Measurements from ENCODE around the gene HOXB9.

HOXB9 gene

GRCh38 chr17:48609759-48610281, 16.3 kb downstream of the HOXB9 start:
- DNase-seq = no peak

DNA sequence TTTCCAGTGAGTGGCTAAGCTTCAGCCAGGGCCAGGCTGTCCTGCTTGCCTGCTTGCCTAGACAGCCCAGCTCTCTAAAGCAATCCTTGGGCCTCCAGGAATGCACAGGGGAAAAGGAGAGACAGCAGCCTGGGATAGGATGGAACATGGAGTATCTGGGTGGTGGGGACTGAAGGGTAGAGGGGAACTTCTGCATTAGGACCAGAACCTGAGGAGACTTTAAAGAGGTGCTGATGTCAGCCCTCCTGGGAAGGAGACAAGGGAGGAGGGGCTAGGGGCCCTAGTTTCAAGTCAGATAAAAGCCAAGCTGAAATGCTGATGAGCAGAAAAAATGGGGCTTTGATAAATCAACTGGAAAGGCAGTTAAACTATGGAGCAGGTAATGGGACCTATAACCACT, 17.1 kb downstream of the HOXB9 start:
- DNase-seq = no peak

DNA sequence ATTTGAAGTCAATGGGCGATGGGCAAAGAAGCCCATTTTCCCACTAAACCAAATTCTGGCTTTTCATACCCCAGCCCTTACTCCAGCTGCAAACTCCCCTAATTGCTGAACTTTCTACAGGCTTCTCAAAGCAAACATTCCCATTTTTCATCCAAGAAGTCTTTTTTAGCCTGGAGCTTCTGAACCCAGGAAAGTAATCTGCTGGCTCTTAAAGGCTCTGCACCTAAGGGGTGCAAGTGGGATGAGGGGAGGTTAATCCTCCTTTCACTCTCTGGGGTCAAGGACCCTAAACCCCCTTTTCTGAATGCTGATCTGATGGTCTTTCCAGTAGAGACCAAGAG, 17.7 kb downstream of the HOXB9 start:
- no peak for DNase-seq

DNA sequence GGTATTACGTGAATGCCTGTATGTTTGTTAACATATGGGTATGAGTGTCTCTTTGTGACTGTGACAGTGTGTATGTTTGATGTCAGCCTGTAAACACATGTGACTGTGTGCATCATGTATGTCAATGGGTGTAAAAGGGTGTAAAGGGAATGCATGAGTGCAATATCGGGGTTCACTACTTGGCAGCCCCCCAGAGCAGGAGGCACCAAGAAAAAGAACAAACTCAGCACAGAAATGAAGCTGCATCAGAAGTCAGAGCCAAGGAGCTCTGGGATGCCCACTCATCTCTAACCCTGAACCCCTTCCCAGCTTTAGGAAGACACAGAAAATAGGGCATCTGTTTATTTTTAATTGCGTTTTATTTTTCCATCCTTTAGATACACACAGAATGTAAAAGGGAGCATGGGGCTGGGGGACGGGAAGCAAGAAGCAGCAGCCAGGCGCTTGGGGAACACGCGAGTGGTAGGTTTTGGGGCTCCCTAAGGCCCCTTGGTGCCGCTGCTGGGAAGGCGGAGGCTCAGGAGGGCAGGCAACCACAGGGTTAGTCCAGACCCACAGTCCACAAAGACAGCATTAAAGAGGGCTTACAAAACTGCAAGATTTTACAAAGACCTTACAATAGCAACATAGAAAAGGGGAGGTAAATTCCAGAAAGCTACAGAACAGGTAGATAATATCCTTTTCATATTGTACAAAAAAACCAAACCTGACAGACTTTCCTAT, 19.1 kb downstream of the HOXB9 start:
- no peak for DNase-seq

GRCh38 chr17:48605991-48606891, 19.9 kb downstream of the HOXB9 start:
- no peak for DNase-seq

- DNase-seq = no peak
Measured at GRCh38 chr17:48605409-48605919, 20.7 kb downstream of the HOXB9 start.

DNA sequence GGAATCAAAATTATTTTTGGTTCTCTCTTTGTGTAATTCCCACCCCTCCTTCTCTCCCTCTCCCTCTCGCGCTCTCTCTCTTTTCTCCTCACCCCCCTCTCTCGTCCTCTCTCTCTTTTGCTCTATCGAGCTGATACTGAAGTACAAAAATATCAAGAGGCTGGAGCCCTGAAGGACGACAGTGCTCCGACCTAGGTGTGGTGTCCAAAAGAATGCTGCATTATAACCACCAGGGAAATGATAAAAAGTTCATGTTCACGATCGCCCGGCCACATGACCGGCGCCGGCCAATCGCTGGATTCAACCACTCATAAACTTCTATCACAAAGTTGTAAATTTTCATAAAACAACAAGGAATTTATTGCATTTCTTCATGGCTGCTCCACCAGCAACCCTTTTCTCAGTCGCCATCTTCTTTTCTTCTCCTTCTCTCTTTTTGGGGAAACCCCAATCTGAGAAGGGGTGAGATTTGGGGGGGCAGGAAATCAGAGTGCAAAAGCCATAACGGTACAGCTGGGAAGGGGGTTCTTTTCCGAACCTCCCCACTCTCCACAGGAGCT, 21.3 kb downstream of the HOXB9 start, which contains the start of gene HOXB6:
Gene HOXB6 (minus strand): TSS at position 217 of the 560 bp plus-strand sequence. CDS start 6,836 bp downstream, outside the sequence.
- DNase-seq = no peak

GRCh38 chr17:48603959-48604769, 22.0 kb downstream of the HOXB9 start:
- no peak for DNase-seq

- DNase-seq = no peak
Measured at GRCh38 chr17:48601539-48602425, 24.4 kb downstream of the HOXB9 start.

GRCh38 chr17:48601207-48601538, 25.0 kb downstream of the HOXB9 start:
- no peak for DNase-seq

- DNase-seq = no peak
Measured at GRCh38 chr17:48600244-48601098, 25.7 kb downstream of the HOXB9 start.

DNA sequence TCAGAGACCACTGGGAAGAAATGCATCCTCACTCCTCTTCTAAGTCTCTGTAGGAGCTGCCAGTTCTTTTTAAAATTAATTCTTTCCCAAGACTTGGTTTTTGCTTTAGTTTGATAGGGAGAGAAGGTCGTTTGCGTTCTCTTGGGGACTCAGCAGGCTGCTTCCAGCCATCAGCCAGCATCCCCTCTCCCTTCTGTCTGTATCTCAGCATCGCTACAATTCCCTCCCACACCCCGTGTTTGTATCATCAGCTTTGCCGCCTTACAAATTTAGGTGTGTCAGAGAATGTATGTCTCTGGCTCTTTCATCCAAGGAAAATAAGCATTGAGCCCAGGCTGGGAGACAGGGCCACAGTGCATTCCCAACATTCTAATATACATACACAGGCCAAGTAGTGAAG, 26.8 kb downstream of the HOXB9 start:
- DNase-seq = no peak

- DNase-seq = no peak
Measured at GRCh38 chr17:48598736-48599135, 27.4 kb downstream of the HOXB9 start.

GRCh38 chr17:48597778-48598631, 28.2 kb downstream of the HOXB9 start:
- peak; percentile 53 for DNase-seq

- no peak for DNase-seq
Measured at GRCh38 chr17:48597528-48597777, 28.7 kb downstream of the HOXB9 start.

DNA sequence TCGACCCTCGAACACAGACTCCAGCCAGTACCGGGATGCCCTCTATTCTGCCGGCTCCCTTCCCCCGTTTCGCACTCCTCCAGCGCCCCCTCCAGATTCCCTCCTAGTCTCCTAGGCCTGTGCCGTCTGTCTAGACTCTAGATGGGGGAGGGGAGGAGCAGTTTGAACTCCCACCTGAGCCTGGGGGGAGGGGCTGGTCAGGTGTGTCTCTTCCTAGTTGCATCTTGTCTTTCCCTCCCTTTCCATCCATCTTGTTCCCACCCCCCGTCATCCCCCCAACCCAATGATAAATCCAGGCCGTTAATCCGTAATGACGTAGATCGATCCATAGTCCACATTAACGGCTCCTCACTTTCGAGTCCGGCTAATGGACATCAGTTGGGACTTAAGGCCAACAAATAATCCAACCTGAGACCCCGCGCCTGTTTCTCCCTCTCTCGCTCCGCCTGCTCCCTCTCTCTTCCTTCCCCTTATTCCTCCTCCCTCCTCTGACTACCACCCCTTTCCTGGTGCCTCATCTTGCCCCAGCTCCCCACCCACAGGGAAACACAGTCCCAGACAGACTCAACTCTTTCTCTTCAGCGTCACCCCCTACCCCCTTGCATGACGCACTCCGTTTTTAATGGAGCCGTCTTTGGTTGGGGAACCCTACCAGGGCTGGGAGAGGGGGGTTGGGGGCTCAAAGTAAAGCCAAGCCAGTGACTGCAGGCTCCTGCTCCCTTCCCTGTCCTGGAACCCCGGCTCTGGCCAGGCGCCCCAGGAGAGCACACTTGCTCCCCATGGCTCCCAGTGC, 29.2 kb downstream of the HOXB9 start:
- DNase-seq = no peak

- DNase-seq = no peak
Measured at GRCh38 chr17:48596000-48596734, 30.0 kb downstream of the HOXB9 start.

DNA sequence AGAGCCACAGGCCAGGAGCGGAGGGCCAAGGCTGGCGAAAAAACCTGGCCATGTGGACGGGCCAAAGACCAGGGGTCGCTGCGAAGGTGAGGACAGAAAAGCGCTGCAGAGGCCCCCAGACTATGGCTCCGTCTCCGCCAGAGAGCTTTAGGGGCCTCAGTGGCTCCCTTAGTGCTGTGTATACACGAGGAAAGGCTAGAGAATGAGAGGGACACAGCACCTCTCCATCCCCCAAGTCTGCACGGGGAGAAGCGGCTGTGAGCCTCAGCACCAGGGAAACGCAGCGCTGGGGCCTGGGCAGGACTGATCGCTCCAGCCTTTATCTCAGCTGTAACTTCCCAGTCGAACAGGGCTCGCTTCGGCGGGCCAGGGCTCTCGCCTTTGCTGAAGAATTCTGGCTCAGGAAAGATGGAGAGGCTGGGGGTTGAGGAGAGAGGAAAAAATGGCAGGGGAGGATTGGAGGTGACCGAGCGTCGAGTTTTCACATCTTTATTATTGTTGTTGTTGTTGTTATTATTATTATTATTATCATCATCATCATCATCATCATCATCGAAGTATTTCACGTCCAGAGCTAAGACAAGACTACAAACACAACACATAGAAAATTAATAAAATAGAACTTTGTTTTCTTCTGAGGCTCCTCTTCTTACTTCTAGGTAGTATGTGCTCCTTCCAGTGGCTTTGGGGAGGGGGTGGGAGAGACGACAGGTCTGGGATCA, 30.7 kb downstream of the HOXB9 start:
- no peak for DNase-seq

Measured in CD4-positive, alpha-beta T cell treated with Interleukin-17A for 1 hour (primary cell).